SHP77 treated with DMSO at 0.1 percent for 48 hours (cell line): Measurements from ENCODE around the gene TK2.

ENCODE experiments used
- DNase-seq: peaks from one replicate; lab custom pipeline; 2025; lab: John Stamatoyannopoulos, UW

The TK2 gene

DNA sequence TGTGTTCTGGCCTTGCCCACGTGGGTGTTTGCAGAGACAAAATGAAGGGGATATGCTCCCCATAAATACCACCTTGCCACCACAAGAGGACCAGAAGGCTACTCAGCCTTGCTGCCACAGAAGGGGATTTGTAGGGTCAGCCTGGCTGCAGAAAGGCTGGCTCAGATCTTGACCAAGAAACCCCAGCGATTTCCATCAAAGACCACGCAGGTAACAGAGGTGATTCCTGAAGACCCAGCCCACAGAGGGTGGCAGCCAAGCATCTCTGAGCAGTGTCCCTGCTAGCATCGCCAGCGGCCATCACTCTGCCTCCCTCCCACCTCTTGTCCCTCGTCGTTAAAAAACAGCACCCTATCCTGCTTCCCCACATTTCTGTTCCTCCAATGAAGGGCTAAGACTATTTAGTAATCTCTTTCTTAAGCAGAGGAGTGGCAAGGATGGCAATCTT, 68.0 kb downstream of the TK2 start:
- DNase-seq, result no peak

DNA sequence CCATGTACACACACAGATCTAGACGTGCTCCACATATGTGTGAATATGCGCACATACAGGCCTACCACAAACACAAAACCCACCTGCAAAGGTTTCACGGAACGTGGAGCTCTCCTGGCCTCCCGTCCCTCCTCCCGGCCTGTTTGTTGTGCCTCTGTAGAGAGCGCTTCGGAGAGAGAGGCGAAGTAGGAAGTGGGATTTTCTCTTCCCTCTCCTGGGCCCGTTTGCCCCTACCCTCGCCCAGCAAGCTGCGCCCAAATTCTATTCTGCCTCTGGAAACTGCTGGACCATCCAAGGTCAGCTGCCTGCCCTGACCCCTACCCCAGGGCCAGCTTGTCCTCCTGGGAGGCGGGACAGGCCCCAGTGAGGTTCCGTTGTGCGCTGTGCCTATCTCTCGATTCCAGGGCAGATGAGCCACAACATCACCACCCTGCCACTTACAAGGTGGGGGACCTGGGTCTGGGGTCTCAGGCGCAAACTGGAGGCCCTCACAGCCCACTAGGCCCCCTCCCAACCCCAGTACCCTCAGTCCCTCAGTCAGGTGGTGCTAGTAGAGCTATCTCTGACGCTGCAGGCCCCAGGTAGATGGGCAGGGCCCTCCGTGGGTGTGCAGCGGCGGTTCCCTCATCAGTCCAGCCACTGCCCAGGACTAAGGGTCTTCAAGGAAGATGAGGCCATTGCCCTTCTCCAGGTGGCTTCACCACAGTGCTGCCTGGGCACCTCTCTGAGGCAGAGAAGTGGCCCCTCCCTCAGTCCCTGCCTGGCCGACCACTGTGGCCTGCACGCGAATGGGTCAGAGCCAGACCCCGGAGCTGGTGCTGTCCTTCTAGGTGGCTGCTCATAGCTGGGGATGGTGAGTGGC, 68.6 kb downstream of the TK2 start:
- DNase-seq, result no peak

DNA sequence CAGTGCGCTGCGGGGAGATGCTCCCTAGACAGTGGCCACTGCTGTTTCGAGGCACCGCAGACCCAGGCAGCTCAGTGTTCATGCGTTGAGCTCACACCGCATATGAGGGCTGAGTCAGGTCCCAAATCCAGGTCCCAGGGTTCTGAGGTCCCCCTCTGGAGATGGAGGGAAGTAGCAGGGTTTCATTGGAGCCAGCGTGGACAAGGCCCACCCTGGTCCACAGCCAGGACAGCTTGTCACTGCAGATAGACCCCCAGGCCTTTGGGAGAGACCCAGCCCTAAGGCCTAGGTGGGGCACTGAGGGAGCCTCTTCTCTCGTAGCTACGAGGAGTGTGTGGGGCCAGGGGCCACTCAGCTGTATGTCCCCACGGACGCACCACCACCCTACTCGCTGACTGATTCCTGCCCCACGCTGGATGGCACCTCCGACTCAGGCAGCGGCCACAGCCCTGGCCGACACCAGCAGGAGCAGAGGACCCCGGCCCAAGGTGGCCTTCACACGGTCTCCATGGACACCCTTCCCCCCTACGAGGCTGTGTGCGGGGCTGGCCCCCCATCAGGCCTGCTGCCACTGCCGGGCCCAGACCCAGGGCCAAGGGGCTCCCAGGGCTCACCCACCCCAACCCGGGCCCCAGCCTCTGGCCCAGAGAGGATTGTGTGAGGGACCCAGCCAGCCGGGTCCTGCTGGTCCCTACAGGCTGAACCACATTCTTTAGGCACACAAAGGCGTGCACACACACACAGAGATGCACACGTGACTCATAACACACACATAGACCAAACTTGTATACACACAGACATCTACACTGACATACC, 69.4 kb downstream of the TK2 start:
- DNase-seq, result no peak

DNA sequence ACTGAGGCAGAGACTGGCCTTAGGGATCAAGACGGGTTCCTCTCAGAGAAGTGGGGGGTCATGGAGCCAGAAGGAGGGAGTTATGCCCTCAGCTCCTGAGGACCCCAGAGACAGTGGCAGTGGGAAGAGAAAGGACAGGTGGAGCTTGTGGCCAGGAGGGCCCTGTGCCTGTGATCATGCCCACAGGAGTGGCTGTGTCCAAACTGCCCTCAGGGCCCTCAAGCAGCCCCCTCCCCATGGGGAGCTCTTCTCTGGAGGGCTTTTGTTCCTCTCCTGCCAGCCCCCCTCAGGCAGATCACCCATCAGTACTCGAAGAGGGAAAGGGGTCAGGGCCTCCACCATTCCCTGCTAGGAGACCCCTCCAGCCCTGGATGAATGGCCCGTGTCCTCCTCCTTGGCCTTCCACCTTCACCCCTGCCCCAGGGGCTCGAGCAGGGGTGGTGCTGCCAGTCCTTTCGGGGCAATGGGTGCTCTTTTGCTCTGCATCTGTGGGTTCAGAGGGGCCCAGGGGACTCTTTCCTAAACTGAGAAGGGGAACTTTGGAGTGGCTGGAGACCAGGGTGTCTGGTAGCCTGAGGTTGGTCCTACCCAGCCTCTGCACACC, 70.2 kb downstream of the TK2 start:
- DNase-seq, result no peak

DNA sequence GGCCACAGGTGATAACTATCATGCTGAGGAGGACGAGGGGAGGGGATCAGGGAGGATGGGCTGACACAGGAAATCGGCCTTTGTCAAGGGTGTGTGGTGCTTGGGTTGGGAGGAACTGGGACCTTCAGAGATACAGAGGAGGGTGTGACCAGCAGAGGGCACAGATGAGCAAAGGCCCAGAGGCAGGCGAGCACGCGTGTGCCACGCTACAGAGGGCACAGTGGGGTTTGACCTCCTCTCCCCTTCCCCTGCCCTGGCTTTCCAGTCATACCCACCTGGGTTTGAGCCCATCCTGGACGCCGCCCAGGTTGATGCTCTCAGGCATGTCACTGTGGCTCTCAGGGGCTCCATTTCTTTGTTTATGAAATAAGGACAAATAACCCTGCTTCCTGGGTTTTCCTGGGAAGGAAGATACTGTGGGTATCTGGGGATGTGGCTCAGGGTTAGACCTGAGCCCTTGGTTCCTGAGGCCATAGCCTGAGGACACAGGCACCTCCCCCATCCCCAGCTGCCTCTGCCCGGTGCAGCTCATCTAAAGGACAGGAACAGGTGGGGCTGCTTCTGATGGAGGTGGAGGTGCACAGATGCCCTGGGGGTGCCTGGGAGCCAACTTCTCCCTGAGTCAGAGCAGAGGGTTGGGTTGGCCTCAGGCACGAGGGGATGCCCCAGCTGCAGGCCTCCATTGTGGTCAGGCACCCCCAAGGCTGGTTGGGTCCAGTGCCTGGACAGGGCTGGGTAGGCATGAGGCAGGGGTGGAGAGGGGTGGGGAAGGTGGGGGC, 71.0 kb downstream of the TK2 start:
- peak; percentile 39 for DNase-seq

DNA sequence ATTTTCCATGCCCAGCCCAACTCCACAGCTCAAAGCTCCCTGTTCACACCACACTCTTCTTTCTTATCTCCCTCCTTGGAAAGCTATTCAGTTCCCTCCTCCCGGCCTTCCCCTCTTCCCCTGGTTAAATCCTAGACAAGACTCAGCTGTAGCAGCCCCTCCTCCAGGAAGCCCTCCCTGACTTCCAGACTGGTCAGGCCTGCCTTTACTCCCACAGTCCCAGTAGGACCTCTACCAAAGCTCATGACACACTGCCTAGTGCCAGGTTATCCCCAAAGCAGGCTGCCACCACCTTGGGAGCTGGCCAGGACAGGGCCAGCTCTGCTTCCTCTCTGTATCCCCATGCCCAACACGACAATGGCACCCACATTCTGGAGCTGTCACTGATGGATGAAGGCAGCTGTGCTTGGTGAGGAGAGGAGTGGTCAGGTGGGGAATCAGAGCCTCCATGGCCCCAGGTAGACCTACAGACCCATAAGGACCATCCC, 72.8 kb downstream of the TK2 start:
- DNase-seq, result no peak

DNA sequence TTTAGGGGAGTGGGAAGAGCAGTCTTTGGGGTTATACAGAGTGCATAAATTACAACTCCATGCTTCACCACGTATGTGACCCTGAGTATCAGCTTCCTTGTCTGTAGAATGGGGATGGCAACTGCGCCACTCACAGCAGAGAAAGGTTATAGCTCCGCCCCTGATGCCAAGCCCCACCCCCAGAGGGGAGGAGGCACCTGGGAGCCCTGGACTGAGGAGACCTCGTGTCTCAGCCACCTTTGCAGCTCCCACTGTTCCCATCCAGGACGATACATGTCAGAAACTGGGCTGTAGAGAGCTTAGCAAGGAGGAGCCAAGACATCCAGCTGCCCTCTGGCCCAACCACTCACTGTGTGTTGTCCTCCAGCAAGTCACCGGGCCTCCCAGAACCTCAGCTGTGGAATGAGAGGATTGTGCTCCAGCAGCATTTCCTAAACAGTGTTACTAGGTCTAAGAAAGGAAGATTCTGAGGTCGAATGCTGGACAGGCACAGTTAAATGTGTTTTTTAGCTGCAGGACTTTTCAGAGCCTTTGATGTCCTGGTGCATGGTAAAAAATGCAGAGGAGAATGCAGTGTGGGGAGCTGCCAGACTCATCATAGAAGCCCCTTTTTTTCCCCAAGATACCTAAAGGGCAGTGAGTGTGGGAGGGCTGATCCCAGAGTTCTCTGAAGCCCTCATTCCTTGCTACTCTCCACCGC, 73.4 kb downstream of the TK2 start:
- peak; percentile 13 for DNase-seq

DNA sequence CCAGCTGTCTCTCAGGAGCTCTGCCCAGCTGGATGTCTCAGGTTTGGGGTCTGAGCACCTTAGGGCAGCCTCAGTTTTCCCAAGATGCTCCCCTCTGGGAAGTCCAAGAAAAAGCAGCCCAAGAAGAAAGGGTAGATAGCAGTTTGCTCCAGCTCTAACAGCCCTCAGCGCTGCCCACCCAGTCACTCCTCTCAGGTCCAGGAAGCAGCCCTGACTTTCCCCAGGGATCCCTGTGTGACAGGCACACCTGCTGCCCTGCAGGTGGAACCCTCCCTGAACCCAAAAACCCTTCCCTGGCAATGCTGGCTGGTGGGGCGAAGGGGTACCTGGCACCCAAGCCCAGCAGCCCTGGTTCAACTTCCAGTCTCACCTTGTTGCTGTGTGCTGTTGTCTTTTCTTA, 74.7 kb downstream of the TK2 start:
- DNase-seq, result no peak

DNA sequence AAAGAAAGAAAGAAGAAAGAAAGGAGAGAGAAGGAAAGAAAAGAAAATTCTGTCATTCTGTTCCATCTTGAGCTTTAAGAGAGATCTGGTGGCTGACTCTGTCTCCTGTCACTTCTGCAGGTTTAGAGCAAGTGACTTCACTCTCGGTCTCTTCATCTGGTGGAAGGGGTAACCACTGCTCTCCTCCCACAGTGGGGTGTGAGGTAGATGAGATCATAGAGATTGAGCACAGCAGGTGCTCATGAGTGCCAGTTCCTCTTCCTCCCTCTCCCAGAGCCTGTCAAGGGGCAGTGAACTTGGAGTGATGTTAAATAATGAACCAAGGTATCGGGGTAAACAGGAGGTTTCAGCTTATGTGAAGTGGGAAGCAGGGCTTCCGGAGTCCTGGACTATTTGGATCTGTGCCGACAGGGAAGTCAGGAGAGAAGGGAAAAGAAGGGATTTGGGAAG, 75.1 kb downstream of the TK2 start:
- DNase-seq, result peak; percentile 83

DNA sequence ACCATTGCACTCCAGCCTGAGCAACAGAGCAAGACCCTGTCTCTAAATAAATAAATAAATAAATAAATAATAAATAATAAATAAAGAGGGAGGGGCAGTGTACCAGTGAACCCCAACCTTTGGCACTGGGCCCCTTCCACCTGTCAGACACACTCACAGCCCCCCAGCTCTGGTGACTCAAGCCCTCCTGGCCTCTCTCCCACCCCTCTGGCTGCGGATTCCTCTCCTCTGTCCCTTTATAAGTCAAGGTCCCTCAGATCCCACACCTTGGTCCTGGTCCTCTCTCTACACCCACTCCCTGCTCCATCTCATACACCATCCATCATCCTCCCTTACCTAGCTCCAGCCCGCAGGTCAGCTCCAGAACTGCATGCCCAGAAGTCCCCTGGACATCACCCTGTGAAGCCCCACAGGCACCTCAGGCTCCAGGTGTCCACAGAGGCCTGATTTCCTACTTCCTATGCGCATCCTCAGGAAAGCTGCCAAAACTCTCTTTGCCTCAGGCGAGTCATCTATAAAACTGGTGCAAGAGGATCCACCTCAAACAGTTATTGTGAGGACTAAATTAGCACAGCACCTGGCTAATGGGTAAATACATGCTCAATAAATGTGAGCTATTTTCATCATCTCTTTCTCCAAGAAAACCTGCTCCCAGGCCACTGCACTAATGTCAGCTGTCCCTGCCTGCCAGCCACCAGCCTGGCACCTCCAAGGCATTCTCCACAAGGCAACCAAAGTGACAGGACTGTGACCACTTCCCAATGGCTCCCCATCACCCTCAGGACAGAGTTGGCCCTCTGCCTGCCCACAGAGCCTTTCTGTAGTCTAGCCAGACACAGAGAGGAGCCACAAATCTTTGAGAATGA, 76.0 kb downstream of the TK2 start:
- peak; percentile 66 for DNase-seq

DNA sequence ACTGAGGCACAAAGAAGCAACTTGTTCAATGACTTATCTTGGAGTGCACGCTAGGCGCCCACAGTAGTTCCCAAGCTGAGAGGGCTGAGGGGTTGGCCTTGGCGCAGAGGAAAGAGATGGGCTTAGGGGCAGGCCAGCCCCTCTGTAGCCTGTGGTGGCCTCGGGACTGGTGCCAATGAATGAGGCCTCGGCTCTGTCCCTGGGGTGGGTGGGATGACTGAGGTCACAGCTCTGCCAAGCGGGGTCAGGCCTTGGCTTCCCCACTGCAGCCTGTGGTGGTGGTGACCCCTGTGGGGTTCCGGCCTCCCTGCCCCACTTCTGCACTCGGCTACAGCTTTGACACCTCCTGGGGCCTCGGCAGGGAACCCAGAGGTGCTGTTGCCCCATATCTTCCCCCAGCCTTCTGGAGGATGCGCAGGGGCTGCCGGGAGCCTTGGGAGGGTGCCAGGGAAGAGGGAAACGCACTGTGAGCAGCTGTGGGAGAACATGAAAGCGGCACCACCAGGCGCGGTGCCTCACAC, 76.8 kb downstream of the TK2 start:
- peak; percentile 40 for DNase-seq

DNA sequence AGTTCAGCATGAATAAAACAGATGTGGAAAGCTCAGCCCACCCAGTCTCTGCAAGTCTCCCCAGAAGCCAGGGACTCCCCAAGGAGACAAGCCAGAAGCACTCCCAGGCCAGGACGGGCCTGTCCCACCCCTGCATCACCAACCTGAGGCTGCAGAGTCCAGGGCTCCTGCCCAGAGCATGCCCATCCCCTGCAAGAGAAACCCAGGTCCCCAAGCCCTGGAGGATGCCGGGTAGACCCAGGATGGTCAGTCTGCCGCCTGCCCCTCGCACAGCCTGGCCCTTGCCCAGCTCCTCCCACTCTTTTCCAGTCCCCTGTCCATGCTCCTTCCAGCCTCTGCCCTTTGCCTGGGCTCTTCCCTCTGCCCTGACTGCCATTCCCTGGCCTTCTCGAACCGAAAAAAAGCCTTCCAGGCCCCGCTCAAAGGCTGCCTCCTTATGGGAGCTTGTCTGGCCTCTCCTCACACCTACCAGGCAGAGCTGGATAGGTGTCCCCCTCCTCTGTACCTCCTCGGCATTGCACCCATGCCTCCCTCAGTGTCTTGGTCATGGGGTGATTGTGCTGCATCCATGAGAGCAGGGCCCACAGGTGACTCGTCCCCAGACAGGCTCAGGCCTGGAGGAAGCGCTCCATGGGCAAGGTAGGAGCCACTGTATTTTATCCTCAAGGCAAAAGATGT, 78.1 kb downstream of the TK2 start:
- DNase-seq, result no peak

DNA sequence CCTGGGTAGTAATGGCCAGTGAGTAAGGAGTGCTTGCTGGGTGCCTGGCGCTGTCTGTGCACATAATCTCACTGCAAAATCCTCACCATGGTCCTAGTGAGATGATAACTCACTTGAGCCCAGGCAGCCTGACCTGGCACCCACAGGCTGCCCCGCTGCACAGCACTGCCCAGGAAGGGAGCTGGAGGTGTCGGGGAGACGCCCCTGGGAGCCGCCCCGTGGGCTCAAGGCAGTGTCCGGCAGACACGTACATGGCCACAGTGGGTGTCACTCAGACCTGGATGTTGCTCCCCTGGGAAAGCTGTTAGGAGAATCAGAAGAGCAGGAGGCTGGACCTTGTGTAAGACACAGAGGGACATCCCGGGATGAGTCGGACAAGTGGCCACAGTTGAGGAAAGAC, 78.7 kb downstream of the TK2 start:
- no peak for DNase-seq

DNA sequence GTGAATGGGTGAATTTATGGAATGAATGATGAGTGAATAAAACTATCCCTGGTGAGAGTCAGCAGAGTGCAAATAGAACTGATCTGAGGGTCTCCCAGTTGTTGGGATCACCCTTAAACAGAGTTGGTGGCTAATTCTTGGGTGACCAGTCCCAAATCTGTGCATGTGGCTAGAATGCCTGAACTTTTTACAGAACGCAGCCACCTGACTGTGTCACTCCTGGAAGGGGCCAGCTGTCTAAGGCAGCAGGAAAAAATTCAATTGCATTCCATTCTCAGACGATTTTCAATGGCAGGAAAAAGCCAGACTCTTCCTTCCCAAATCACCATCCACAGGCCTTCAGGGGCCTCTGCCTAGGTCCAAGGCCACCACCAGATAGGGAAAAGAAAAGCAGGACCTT, 79.4 kb downstream of the TK2 start:
- no peak for DNase-seq

DNA sequence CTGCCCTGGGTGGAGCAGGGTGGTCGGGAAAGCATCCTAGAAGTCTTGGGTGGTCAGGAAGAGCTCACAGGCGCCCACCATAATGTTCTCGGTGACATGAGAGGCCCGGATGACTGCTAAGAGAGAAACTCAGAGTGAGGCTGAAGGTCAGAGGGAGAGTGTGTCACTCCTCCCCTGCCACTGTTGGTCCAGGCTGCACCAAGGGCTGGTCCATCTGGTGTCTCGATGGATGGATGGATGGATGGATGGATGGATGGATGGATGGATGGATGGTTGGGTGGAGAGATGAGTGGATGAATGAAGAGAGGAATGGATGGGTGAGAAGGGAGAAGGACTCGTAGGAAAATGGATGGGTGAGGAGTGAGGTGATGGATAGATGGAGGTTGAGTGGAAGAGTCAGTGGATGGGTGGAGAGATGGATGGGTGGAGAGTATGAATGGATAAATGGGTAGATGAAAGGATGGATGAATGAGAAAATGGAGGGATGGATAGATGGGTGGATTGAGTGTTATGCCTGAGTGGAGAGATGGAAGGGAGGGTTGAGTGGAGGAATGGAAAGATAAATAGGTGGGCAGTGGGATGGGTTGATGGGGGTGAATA, 79.9 kb downstream of the TK2 start:
- no peak for DNase-seq

DNA sequence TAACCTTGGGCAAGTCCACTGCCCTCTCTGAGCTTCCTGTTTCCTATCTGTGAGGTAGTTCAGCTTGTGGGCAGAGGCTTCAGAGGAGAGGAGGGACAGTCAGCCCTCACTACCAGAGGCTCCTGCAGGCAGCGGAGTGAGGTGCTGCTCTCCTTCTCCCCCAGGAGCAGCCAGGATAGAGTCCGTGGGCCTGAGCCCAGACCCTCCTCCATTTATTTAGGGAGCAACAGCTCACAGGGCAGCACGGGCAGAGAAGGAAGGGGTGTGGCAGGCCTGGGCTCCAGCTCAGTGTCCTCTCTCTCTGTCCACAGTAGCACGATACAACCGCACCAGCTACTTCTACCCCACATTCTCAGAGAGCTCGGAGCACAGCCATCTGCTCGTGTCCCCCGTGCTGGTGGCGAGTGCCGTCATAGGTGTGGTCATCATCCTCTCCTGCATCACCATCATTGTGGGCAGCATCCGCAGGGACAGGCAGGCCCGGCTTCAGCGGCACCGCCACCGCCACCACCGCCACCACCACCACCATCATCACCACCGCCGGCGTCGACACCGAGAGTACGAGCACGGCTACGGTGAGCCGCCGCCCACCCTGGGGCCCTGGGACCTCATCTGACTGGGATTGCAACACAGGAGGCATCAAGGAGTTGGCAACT, 80.5 kb downstream of the TK2 start:
- no peak for DNase-seq

DNA sequence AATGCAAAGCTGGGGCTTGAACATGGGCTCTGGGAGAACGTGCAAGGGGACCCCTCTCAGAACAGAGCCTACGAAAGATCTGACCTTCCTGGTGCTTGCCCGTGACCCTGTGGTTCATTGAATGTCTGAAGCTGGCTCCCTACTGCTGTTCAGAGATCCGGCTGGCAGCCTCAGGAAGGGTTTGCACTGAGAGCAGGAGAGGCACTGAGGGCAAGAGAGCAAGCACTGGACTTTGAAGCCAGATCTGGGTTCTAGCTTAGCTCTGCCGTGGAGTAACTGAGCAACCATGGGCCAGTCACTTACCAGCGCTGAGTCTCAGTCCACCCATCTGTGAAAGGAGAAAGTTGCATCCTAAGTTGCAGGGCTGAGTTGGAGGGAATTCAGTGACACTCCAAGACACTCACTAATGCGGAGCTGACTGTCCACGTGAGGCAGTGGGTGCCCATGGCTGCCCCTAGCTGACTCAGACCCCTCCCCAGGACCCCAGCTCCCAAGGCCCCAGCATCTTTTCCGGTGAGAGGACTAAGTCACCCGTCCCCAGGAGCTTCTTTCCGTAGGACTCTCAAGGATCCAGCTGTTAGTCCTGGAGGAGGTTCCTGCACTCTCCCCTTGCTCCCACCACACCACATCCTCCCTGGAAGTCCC, 81.5 kb downstream of the TK2 start:
- no peak for DNase-seq

DNA sequence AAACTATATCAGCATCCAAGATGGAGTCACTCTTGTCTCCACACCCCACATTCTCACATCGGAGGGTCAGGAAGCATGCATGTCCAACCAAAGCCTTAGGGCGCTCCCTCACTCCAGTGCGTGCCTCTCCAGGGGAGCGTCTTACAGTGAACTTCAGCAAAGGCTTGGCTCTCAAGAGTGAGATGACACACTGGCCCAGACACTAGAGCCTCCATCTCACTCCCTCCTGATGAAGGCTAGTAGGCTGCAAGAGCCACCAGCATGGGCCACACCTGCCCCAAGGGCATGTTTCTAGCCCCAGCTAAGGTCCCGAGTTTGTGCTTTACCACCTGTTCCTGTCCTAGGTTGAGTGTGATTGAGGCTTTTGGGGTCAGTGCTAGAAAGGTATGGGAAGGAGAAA, 82.3 kb downstream of the TK2 start:
- no peak for DNase-seq
